Measurements from ENCODE around the gene FAM107B.

FAM107B gene

DNA sequence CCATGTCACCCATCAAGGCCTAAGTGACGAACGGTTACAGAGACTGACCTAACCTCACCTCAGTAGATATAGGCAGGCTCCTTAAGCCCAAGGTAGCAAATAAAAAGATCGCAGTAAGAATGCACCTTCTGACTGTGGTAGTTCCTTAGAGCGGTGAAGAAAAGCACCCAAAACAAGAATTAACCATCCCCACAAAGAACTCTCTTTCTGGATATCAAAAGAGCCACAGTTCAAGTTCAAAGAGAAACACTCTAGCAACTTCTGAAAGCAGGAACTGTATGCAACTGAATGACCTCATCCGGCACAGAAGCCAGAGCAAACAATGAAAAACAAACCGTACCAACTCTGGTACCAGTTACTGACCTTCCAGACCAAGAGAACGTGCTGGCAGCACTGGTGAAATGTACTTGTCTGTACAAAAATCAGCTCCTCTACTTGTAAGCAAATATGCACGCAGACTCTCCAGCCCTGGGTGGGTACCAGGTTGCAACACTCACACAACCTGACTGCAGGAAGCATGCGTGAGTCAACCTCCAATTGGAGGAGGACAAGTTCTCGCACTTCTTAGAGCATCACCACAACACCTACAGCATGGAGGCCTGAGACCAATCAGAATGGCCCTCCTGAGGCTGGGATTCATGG, 202.7 kb downstream of the FAM107B start:
- H3K4me1 ChIP-seq (ENCODE audit: insufficient read depth, low read length): no peaks in the 10 kb centered on the region; the same call in 1 of the 2 replicates
- peaks cover 6% of the 10 kb centered on the region; the same call in 1 of the 2 replicates for H3K36me3 ChIP-seq (ENCODE audit: insufficient read depth, low read length)
- H3K27me3 ChIP-seq (ENCODE audit: insufficient read depth, low read length): no peaks in the 10 kb centered on the region
- H3K4me3 ChIP-seq (ENCODE audit: low read length): no peak overlapping the region
- no peaks in the 10 kb centered on the region for H3K9me3 ChIP-seq (ENCODE audit: insufficient read depth, low read depth, low read length)
- 88% methylated on average over 10 of the region's 10 CpGs for WGBS
- no peak overlapping the region for H3K9ac ChIP-seq (ENCODE audit: low read depth, low read length)
- no peak overlapping the region for H3K27ac ChIP-seq (ENCODE audit: low read depth, low read length)

DNA sequence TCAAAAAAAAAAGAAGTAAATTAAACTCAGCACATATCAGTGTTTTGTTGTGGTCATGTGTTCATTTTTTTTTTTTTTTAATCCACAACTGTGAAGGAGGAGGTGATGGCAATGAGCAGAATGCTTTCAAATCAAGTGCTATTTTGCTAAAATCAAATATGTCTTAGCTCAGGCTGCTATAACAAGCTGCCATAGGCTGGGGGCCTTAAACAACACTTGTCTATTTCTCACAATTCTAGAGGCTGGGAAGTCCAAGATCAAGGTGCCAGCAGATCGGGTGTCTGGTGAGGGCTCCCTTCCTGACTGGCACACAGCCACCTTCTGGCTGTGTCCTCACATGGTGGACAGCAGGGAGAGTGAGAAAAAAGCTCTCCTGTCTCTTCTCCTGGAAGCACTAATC, 203.9 kb downstream of the FAM107B start:
- 100% methylated on average over 1 of the region's 1 CpG for WGBS

DNA sequence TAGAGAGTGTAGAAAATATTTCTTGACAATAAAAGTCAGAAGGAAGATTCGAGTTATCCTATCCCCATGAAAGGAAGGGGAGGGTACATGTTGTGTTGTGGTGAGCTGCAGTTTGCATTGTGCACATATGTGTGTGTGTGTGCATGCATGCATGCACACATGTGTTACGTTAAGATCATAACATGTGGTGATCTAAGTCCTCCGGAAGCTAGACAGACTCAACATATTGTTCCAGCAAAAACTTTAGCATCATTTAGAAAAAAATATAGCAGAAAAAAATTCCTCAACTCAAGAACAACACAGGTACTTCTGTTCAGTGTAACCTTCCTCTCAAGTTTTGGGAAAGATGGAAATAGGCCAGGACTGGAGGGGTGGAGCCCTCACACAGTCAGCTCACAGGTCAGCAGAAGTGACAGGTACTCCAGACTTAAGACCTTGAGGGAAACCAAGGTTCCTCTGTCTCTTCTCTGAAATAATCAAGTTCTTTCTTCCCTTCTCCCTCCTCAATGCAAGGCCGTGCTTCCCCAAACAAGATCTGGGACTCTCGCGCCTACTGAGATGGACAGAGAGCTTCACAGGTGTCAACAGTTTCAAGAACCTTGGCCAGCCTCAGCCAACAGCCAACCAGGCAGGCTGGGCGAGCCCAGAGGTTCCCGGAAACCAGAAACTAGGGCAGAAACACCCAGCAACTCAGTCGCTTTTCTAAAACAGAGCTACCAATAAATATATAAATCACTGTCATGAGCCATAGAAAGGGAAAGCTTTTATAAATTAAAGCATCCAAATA, 205.2 kb downstream of the FAM107B start:
- no peak overlapping the region for H3K9ac ChIP-seq (ENCODE audit: low read depth, low read length)
- no peaks in the 10 kb centered on the region for H3K4me1 ChIP-seq (ENCODE audit: insufficient read depth, low read length)
- H3K9me3 ChIP-seq (ENCODE audit: insufficient read depth, low read depth, low read length): no peaks in the 10 kb centered on the region
- no peaks in the 10 kb centered on the region for H3K27me3 ChIP-seq (ENCODE audit: insufficient read depth, low read length)
- peaks cover 6% of the 10 kb centered on the region; the same call in 1 of the 2 replicates for H3K36me3 ChIP-seq (ENCODE audit: insufficient read depth, low read length)
- H3K27ac ChIP-seq (ENCODE audit: low read depth, low read length): no peak overlapping the region
- WGBS: 97% methylated on average over 8 of the region's 9 CpGs
- H3K4me3 ChIP-seq (ENCODE audit: low read length): no peak overlapping the region

More for the DNA sequence above, 203.9 kb downstream of the FAM107B start:
- Histone ChIP-seq H3K9me3 (ENCODE audit: insufficient read depth, low read depth, low read length) (no peaks in the 10 kb centered on the region), H3K9ac (ENCODE audit: low read depth, low read length) (no peak overlapping the region), H3K27ac (ENCODE audit: low read depth, low read length) (no peak overlapping the region), H3K4me3 (ENCODE audit: low read length) (no peak overlapping the region), H3K27me3 (ENCODE audit: insufficient read depth, low read length) (no peaks in the 10 kb centered on the region), H3K4me1 (ENCODE audit: insufficient read depth, low read length) (no peaks in the 10 kb centered on the region), H3K36me3 (ENCODE audit: insufficient read depth, low read length) (peaks cover 6% of the 10 kb centered on the region; the same call in 1 of the 2 replicates)

DNA sequence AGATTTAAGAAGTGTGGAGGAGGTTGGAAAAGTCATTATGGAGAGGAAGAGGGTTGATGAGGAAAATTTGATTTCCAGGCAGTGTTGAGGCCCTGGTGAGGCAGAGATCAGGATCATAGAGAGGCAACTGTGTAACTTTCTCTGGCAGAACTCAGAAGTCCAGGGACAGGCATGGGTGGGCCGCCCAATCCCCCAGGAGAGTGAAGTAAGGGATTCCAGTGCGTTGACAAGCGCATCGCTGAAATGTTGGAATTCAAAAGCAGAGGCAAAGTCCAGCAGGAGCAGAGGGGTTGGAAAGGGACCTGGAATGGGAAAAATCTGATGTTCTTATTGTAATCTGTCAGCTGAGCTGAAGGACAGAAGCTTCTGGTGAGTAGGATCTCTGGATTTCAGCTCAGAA, 207.3 kb downstream of the FAM107B start:
- 0 out of 2 replicates have a peak, but pooled peaks cover 6% of the 10 kb centered on the region for H3K4me1 ChIP-seq (ENCODE audit: insufficient read depth, low read length)
- WGBS: 93% methylated on average over 4 of the region's 4 CpGs

DNA sequence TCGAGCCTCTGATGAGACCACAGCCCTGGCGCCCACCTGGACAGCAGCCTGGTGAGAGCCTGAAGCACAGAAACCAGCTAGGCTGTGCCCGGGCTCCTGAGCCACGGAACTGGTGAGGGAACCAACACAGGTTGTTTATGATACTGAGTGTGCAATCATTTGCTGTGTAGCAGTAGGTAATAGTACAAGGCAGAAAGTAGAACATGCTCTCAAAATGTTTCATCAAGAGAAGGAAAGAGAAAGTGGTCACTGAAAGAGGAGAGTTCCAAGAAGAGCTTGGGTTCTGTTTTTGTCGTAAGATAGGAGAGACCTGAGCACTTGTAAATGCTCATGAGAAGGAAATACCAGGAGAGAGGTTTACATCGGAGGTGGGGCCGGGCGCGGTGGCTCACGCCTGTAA, 208.2 kb downstream of the FAM107B start:
- Histone ChIP-seq H3K36me3 (ENCODE audit: insufficient read depth, low read length) (peaks cover 6% of the 10 kb centered on the region; the same call in 1 of the 2 replicates), H3K27me3 (ENCODE audit: insufficient read depth, low read length) (no peaks in the 10 kb centered on the region), H3K9ac (ENCODE audit: low read depth, low read length) (no peak overlapping the region), H3K9me3 (ENCODE audit: insufficient read depth, low read depth, low read length) (no peaks in the 10 kb centered on the region), H3K27ac (ENCODE audit: low read depth, low read length) (no peak overlapping the region), H3K4me3 (ENCODE audit: low read length) (no peak overlapping the region), H3K4me1 (ENCODE audit: insufficient read depth, low read length) (peaks cover 10% of the 10 kb centered on the region)
- WGBS: 88% methylated on average over 10 of the region's 10 CpGs

More for the DNA sequence above, 207.3 kb downstream of the FAM107B start:
- peaks cover 6% of the 10 kb centered on the region; the same call in 1 of the 2 replicates for H3K36me3 ChIP-seq (ENCODE audit: insufficient read depth, low read length)
- no peaks in the 10 kb centered on the region for H3K9me3 ChIP-seq (ENCODE audit: insufficient read depth, low read depth, low read length)
- no peak overlapping the region for H3K4me3 ChIP-seq (ENCODE audit: low read length)
- H3K27ac ChIP-seq (ENCODE audit: low read depth, low read length): no peak overlapping the region
- H3K27me3 ChIP-seq (ENCODE audit: insufficient read depth, low read length): no peaks in the 10 kb centered on the region
- no peak overlapping the region for H3K9ac ChIP-seq (ENCODE audit: low read depth, low read length)

DNA sequence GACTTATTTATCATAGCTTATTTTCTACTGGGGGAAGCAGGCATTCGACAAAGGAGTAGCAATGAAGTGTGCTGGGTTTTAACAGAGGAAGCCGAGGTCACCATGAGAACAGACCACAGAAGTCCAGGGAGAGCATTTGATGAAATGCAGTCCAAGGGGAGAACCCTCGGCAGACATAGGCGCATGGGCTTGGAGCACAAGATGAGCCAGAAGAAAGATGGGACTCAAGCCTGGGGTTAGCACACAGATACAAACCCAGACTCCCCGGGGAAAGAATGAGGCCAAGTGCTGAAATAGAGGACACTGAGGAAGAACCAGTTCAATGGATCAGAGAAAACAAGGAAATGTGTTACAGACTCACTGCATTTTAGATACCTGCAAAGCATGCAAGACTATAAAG, 209.5 kb downstream of the FAM107B start:
- H3K27ac ChIP-seq (ENCODE audit: low read depth, low read length): no peak overlapping the region
- H3K36me3 ChIP-seq (ENCODE audit: insufficient read depth, low read length): peaks cover 6% of the 10 kb centered on the region; the same call in 1 of the 2 replicates
- peaks cover 17% of the 10 kb centered on the region for H3K4me1 ChIP-seq (ENCODE audit: insufficient read depth, low read length)
- no peak overlapping the region for H3K4me3 ChIP-seq (ENCODE audit: low read length)
- H3K9me3 ChIP-seq (ENCODE audit: insufficient read depth, low read depth, low read length): no peaks in the 10 kb centered on the region
- H3K9ac ChIP-seq (ENCODE audit: low read depth, low read length): no peak overlapping the region
- WGBS: 84% methylated on average over 5 of the region's 5 CpGs
- H3K27me3 ChIP-seq (ENCODE audit: insufficient read depth, low read length): no peaks in the 10 kb centered on the region

DNA sequence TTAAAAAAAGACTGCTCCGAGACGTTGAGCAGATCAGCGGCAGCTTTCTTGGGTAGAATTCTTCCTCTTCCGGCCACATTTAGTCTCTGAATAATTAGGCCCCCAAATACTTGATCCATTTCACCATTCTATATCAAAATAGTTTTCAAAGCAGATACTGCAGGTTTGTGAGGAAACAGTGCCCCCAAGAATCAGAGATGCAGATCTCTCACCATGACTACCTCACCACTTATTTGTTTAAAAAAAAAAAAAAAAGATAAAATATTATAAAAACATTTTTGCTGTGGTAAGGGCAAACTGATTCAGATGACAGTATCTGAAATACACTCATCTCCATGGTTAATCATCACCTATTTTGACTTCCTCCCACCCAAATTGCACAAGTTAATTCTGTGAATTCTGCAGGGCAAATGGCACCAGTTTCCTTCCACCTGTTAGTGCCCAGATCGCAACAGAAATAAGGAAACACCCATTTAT, 210.4 kb downstream of the FAM107B start:
- no peak overlapping the region for H3K27ac ChIP-seq (ENCODE audit: low read depth, low read length)
- peaks cover 17% of the 10 kb centered on the region for H3K4me1 ChIP-seq (ENCODE audit: insufficient read depth, low read length)
- H3K36me3 ChIP-seq (ENCODE audit: insufficient read depth, low read length): peaks cover 6% of the 10 kb centered on the region; the same call in 1 of the 2 replicates
- 89% methylated on average over 5 of the region's 5 CpGs for WGBS
- H3K9ac ChIP-seq (ENCODE audit: low read depth, low read length): no peak overlapping the region
- no peak overlapping the region for H3K4me3 ChIP-seq (ENCODE audit: low read length)
- H3K9me3 ChIP-seq (ENCODE audit: insufficient read depth, low read depth, low read length): no peaks in the 10 kb centered on the region
- no peaks in the 10 kb centered on the region for H3K27me3 ChIP-seq (ENCODE audit: insufficient read depth, low read length)

DNA sequence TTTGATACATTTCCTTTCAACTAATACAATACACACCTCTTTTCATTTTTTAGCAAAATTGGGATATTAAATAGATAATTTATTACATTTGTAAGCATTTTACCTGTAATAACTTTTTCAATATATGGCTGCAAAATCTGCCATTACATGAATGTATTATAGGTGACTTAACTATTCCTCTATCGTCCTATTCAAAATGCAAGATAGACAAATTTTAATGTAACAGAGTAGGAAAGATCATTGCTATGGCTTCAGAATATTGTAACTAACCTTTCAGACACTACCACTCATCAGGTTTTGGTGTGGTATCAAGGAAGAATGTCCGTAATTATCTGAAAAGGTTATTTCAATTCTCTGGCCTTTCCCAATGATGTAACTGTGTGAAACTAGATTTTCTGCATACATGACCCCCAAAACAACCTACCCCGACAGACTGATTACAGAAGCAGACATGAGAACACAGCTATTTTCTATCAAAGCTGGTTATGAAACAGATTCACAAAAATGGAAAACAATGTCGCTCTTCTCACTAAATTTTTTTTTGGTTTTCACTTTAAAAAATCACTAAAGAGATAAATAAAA, 211.2 kb downstream of the FAM107B start:
- peaks cover 17% of the 10 kb centered on the region for H3K4me1 ChIP-seq (ENCODE audit: insufficient read depth, low read length)
- H3K9ac ChIP-seq (ENCODE audit: low read depth, low read length): no peak overlapping the region
- H3K27me3 ChIP-seq (ENCODE audit: insufficient read depth, low read length): no peaks in the 10 kb centered on the region
- H3K9me3 ChIP-seq (ENCODE audit: insufficient read depth, low read depth, low read length): no peaks in the 10 kb centered on the region
- peaks cover 6% of the 10 kb centered on the region; the same call in 1 of the 2 replicates for H3K36me3 ChIP-seq (ENCODE audit: insufficient read depth, low read length)
- no peak overlapping the region for H3K4me3 ChIP-seq (ENCODE audit: low read length)
- no peak overlapping the region for H3K27ac ChIP-seq (ENCODE audit: low read depth, low read length)
- WGBS: 89% methylated on average over 2 of the region's 4 CpGs

DNA sequence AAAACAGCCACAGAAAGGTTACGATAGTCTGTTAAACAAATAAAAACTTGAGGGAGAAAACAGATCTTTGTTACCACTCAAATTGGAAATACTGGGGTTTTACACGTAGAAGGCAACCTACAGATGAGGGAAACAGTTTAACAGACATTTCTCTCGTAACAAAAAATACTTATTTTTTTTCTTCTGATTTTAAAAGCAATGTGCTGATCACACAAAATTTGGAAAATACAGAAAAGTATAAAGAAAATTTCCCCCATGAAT, 211.7 kb downstream of the FAM107B start:
- Histone ChIP-seq H3K36me3 (ENCODE audit: insufficient read depth, low read length) (peaks cover 3% of the 10 kb centered on the region; the same call in 1 of the 2 replicates), H3K9ac (ENCODE audit: low read depth, low read length) (no peak overlapping the region), H3K4me1 (ENCODE audit: insufficient read depth, low read length) (peaks cover 17% of the 10 kb centered on the region), H3K9me3 (ENCODE audit: insufficient read depth, low read depth, low read length) (no peaks in the 10 kb centered on the region), H3K4me3 (ENCODE audit: low read length) (no peak overlapping the region), H3K27me3 (ENCODE audit: insufficient read depth, low read length) (no peaks in the 10 kb centered on the region), H3K27ac (ENCODE audit: low read depth, low read length) (no peak overlapping the region)
- 81% methylated on average over 2 of the region's 3 CpGs for WGBS

DNA sequence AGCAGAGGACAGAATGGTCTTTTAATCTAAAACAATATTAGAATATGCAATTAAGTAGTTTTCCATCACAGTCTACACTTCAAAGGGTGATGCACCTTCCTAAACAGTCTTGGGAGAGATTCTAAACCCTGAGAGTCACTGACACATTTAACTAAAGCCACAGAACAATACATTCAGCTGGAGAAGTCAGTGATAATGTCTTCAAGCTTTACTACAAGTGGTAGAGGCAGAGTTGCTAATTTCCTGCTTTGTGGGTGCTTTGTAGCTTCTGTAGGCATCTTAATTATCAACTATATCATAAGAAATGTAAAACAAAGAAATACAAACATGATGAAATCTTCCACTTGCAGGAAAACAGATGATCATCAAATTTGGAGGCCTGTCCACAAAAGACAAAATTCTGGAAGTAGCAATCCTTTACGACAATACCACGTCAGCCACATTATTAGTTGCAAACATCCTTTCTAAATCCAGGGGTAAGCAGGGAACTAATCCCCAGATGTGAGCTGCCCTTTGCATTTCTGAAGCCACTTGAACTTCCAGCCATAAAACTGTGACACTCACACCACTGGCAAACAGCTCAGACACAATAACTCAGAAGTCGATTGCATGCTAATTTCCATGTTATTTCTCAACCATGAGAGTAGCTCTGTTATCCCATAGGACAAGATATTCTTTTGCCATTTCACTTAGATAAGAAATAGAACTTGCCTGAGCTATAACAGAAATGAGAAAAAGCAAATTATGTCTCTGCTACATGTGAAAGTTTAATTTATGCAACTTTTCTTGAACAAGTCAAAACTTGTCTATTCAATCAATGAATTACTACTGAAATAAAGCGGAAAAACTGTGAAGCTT, 212.2 kb downstream of the FAM107B start:
- Histone ChIP-seq H3K4me1 (ENCODE audit: insufficient read depth, low read length) (peaks cover 17% of the 10 kb centered on the region), H3K9ac (ENCODE audit: low read depth, low read length) (no peak overlapping the region), H3K27me3 (ENCODE audit: insufficient read depth, low read length) (no peaks in the 10 kb centered on the region), H3K9me3 (ENCODE audit: insufficient read depth, low read depth, low read length) (no peaks in the 10 kb centered on the region), H3K27ac (ENCODE audit: low read depth, low read length) (no peak overlapping the region), H3K36me3 (ENCODE audit: insufficient read depth, low read length) (0 out of 2 replicates have a peak, but pooled peaks cover 3% of the 10 kb centered on the region), H3K4me3 (ENCODE audit: low read length) (no peak overlapping the region)
- 89% methylated on average over 4 of the region's 4 CpGs for WGBS
